ENCODE measurements around the gene HSD3B2.

Gene HSD3B2

DNA sequence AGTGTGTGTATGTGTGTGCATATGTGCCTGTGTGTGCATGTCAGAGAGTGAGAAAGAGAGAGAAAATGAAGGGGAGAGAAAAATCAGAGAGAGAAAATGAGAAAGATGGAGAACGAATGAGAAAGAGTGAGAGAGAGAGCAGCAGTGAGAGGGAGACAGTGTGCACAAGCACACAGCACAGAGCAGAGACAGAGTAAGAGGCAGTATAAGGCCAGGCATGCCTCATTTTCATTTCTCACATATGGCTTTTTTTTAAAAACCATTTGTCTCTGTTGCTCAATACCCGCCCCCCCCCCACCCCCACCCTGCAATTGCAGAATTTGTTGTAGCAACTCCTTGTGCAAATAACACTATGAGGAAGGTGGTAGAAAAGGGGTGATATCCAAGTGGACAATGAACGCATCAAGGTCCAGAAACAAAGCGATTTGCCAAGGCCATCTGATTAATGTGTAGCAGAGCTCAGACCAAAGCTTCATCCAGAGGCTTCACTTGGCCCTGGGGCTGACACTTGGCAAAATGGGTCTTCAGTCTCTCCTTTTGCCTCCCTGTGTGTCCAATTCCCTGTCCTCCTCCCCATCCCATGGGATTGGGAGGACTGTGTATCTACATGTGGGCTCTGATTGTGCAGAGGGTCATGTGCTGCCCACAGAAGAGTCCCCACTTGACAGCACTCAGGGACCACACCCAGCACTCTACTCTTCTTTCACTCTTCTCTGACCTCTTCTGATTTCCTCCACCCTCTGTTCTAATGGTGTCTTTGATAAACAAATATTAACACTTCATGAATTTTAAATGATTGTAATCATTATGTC, 53.1 kb downstream of the HSD3B2 start:
- TF ChIP-seq, protein P1, sequence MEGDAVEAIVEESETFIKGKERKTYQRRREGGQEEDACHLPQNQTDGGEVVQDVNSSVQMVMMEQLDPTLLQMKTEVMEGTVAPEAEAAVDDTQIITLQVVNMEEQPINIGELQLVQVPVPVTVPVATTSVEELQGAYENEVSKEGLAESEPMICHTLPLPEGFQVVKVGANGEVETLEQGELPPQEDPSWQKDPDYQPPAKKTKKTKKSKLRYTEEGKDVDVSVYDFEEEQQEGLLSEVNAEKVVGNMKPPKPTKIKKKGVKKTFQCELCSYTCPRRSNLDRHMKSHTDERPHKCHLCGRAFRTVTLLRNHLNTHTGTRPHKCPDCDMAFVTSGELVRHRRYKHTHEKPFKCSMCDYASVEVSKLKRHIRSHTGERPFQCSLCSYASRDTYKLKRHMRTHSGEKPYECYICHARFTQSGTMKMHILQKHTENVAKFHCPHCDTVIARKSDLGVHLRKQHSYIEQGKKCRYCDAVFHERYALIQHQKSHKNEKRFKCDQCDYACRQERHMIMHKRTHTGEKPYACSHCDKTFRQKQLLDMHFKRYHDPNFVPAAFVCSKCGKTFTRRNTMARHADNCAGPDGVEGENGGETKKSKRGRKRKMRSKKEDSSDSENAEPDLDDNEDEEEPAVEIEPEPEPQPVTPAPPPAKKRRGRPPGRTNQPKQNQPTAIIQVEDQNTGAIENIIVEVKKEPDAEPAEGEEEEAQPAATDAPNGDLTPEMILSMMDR (IDR thresholded peaks at IDR 0.05; ENCODE audit: low read depth, low read length, missing control alignments): no peak
- H3K4me3 ChIP-seq (ENCODE audit: low read depth, low read length): no peak overlapping the region
- in situ Hi-C loops (cut with HindIII; ENCODE audit: low sequenced_read_pairs): no loop called here
- no peak for DNase-seq (ENCODE audit: low read depth)

- TF ChIP-seq, protein P1 (IDR thresholded peaks at IDR 0.05; ENCODE audit: low read depth, low read length, missing control alignments): no peak
- DNase-seq (ENCODE audit: low read depth): no peak
- no peak overlapping the region for H3K4me3 ChIP-seq (ENCODE audit: low read depth, low read length)
- in situ Hi-C loops (cut with HindIII; ENCODE audit: low sequenced_read_pairs): no loop called here
Measured at GRCh38 chr1:119469741-119470140, 54.8 kb downstream of the HSD3B2 start.

DNA sequence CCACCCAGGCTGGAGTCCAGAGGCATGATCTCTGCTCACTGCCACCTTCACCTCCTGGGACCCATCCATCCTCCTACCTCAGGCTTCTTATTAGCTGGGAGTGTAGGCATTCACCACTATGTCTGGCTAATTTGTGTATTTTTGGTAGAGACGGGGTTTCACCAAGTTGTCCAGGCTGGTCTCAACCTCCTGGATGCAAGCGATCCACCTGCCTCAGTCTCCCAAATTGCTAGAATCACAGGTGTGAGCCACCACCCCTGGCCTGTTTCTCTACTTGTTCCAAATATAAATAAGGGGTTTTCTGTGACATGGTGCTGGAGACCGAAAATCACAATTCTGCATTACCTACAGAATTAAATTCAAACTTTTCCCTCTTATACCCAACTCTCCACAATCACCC, 55.4 kb downstream of the HSD3B2 start:
- no peak overlapping the region for H3K4me3 ChIP-seq (ENCODE audit: low read depth, low read length)
- in situ Hi-C loops (cut with HindIII; ENCODE audit: low sequenced_read_pairs): no loop called here
- TF ChIP-seq, protein P1 (IDR thresholded peaks at IDR 0.05; ENCODE audit: low read depth, low read length, missing control alignments): no peak
- DNase-seq (ENCODE audit: low read depth): no peak

GRCh38 chr1:119470958-119471357, 56.0 kb downstream of the HSD3B2 start:
- DNase-seq (ENCODE audit: low read depth): no peak
- no peak overlapping the region for H3K4me3 ChIP-seq (ENCODE audit: low read depth, low read length)
- TF ChIP-seq, protein P1 (IDR thresholded peaks at IDR 0.05; ENCODE audit: low read depth, low read length, missing control alignments): no peak
- in situ Hi-C loops (cut with HindIII; ENCODE audit: low sequenced_read_pairs): no loop called here

DNA sequence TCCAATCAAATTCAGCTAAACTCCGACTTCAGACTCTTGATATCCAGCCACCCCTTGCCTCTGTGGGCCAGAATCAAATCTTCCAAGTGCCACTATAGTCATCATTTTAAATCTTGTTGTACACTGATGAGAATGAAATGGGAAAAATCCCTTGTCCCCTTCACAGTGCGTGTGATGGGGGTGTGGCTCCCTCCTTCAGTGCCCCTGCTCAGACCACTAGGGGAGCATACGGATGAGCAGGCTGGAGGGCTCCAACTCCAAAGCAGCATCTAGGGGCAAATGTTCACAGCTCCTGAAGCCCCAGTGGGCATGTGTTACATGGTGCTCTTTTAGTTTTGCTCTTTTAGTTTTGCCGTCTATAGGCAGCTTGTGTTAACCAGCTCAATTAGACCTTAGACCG, 56.6 kb downstream of the HSD3B2 start:
- in situ Hi-C loops (cut with HindIII; ENCODE audit: low sequenced_read_pairs): no loop called here
- TF ChIP-seq, protein P1 (IDR thresholded peaks at IDR 0.05; ENCODE audit: low read depth, low read length, missing control alignments): no peak
- no peak overlapping the region for H3K4me3 ChIP-seq (ENCODE audit: low read depth, low read length)
- no peak for DNase-seq (ENCODE audit: low read depth)

GRCh38 chr1:119472080-119472818, 57.3 kb downstream of the HSD3B2 start:
- no peak overlapping the region for H3K4me3 ChIP-seq (ENCODE audit: low read depth, low read length)
- in situ Hi-C loops (cut with HindIII; ENCODE audit: low sequenced_read_pairs): no loop called here
- TF ChIP-seq, protein P1 (IDR thresholded peaks at IDR 0.05; ENCODE audit: low read depth, low read length, missing control alignments): no peak
- no peak for DNase-seq (ENCODE audit: low read depth)
